Fibroblast of lung (primary cell): ENCODE results near the gene SNX14. TPM values are rescaled to one million over a fixed set of nuclear protein-coding genes. Genes with fewer than 3 reads are reported as not detected.

Source experiments
- DNase-seq, 2 donors: peaks; one replicate each; pipeline versions ENCODE4 v3.0.0 to v3.0.0-alpha.2; 2010; ENCODE audit warnings: low read depth in 2 of 2
- H2AFZ ChIP-seq: 2 replicates; pipeline ENCODE4 v1.5.1; 2012; ENCODE audit warnings: low read length, control low read depth, inconsistent platforms
- H3K27ac ChIP-seq: 2 replicates; pipeline ENCODE4 v1.5.1; 2011; ENCODE audit warnings: low read length, control low read depth; ENCODE audit not compliant: insufficient read depth
- H3K27me3 ChIP-seq: 2 replicates; pipeline ENCODE4 v1.5.1; 2011; ENCODE audit warnings: mild to moderate bottlenecking, low read length; ENCODE audit not compliant: control insufficient read depth, insufficient read depth
- H3K36me3 ChIP-seq: 2 replicates; pipeline ENCODE4 v1.5.1; 2011; ENCODE audit warnings: low read length; ENCODE audit not compliant: control insufficient read depth, insufficient read depth
- H3K4me1 ChIP-seq: 2 replicates; pipeline ENCODE4 v1.5.1; 2011; ENCODE audit warnings: low read length; ENCODE audit not compliant: control insufficient read depth, insufficient read depth; ENCODE audit errors: extremely low read depth
- H3K4me2 ChIP-seq: 2 replicates; pipeline ENCODE4 v1.5.1; 2011; ENCODE audit warnings: low read length, control low read depth; ENCODE audit not compliant: insufficient read depth; ENCODE audit errors: extremely low read depth
- H3K4me3 ChIP-seq, 4 experiments: fragments of 200-600 bp in 1 of 4; sonication (generic) in 1 of 4; replicated peaks in 1 of 4; 2 replicates each; pipeline ENCODE4 v1.5.1; 2011 to 2016; ENCODE audit warnings: low read length in 4 of 4, low read depth in 3 of 4, mild to moderate bottlenecking in 3 of 4, control low read depth in 2 of 4, inconsistent platforms in 1 of 4, mixed read lengths in 1 of 4; ENCODE audit not compliant: insufficient read depth in 1 of 4; ENCODE audit errors: control extremely low read depth in 1 of 4
- H3K79me2 ChIP-seq: 2 replicates; pipeline ENCODE4 v1.5.1; 2012; ENCODE audit warnings: mild to moderate bottlenecking, low read length, inconsistent platforms; ENCODE audit not compliant: control insufficient read depth, insufficient read depth
- H3K9ac ChIP-seq: 2 replicates; pipeline ENCODE4 v1.5.1; 2011; ENCODE audit warnings: mild to moderate bottlenecking, low read length, control low read depth; ENCODE audit not compliant: insufficient read depth
- H3K9me3 ChIP-seq: 2 replicates; pipeline ENCODE4 v1.5.1; 2012; ENCODE audit warnings: low read depth, low read length; ENCODE audit not compliant: control insufficient read depth, insufficient read depth
- H4K20me1 ChIP-seq: 2 replicates; pipeline ENCODE4 v1.5.1; 2011; ENCODE audit warnings: low read length; ENCODE audit not compliant: control insufficient read depth, insufficient read depth; ENCODE audit errors: extremely low read depth
- EZH2 ChIP-seq: IDR thresholded peaks from 2 replicates; pipeline ENCODE4 v1.5.1; 2012; ENCODE audit warnings: low read length, control low read depth, mild to moderate bottlenecking; ENCODE audit errors: missing control alignments
- polyA plus RNA-seq, 2 donors: library from polyadenylated mRNA; depleted of rRNA in 1 of 2; stranded (reverse) in 1 of 2; unstranded in 1 of 2; fragments of >200 nt; gene quantifications; 2 replicates each; pipeline ENCODE4 v1.2.1, GENCODE V29; 2011 to 2012; ENCODE audit warnings: missing spikeins in 1 of 2
- total RNA-seq: library from RNA; depleted of rRNA; stranded (reverse); fragments of >200 nt; gene quantifications from 2 replicates; pipeline ENCODE4 v1.2.1, GENCODE V29; 2014
- TF ChIP-seq, protein P1 (sequence below), 2 donors: IDR thresholded peaks in 1 of 2; conservative IDR thresholded peaks in 1 of 2; 1 replicate in 1 of 2; 2 replicates in 1 of 2; pipeline ENCODE4 v1.5.1; 2011 to 2012; ENCODE audit warnings: low read length in 2 of 2, control low read depth in 1 of 2, inconsistent platforms in 1 of 2, low read depth in 1 of 2, mild to moderate bottlenecking in 1 of 2

SNX14 gene
- total and polyA plus RNA-seq, 2 donors (not counting 1 experiment from before 2014, with no cell fraction given): 79.7 to 182 TPM

DNA sequence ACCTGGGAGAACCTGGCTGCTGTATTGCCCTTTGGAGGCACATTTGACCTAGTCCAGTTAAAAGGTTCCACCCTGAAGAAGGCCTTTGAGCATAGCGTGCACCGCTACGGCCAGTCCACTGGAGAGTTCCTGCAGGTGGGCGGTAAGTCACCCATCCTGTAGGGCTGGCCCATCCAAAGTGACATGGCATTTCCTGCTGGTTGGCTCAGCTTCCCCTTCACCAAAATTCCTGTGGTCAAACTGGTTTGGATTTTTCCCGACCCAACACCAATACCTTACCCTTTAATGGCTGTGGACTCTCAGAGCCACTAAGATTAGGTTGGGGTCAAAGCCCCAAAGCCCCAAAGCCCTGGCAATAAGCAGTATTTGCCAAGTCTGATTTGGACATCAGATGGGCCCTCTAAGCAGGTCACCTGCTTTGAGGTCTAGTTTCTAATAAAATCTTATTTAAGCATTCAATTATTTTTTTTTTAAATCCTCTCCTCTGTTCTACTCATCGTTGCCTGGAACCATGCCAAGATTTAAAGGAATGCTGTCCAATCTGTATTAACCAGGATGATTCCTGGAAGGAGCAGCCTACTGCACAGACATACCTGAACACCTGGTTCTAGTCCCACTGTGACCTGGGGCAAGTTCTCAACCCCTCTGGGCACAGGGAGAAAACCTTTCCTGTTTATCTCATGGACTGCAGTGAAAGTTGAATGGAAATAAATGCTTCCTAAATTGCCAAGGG is 103.0 kb downstream of the SNX14 start:
- no peaks in the 10 kb centered on the region for H4K20me1 ChIP-seq
- no peak overlapping the region for H3K4me3 ChIP-seq
- no peak overlapping the region for H3K27ac ChIP-seq
- H3K4me1 ChIP-seq: no peaks in the 10 kb centered on the region
- no peak overlapping the region for H2AFZ ChIP-seq
- no peaks in the 10 kb centered on the region for H3K9me3 ChIP-seq
- peak; percentile 18 to 68 for DNase-seq
- no peaks in the 10 kb centered on the region for H3K27me3 ChIP-seq
- no peak for TF ChIP-seq EZH2
- TF ChIP-seq, protein P1, sequence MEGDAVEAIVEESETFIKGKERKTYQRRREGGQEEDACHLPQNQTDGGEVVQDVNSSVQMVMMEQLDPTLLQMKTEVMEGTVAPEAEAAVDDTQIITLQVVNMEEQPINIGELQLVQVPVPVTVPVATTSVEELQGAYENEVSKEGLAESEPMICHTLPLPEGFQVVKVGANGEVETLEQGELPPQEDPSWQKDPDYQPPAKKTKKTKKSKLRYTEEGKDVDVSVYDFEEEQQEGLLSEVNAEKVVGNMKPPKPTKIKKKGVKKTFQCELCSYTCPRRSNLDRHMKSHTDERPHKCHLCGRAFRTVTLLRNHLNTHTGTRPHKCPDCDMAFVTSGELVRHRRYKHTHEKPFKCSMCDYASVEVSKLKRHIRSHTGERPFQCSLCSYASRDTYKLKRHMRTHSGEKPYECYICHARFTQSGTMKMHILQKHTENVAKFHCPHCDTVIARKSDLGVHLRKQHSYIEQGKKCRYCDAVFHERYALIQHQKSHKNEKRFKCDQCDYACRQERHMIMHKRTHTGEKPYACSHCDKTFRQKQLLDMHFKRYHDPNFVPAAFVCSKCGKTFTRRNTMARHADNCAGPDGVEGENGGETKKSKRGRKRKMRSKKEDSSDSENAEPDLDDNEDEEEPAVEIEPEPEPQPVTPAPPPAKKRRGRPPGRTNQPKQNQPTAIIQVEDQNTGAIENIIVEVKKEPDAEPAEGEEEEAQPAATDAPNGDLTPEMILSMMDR (conservative IDR thresholded peaks at IDR 0.05 in 1 of 2, IDR thresholded peaks at IDR 0.05 in 1 of 2; ENCODE audit: low read depth in 1 of 2, low read length in 2 of 2): no peak
- H3K9ac ChIP-seq: no peak overlapping the region
- no peak overlapping the region for H3K4me2 ChIP-seq
- H3K36me3 ChIP-seq: peaks cover 26% of the 10 kb centered on the region
- H3K79me2 ChIP-seq: no peaks in the 10 kb centered on the region

DNA sequence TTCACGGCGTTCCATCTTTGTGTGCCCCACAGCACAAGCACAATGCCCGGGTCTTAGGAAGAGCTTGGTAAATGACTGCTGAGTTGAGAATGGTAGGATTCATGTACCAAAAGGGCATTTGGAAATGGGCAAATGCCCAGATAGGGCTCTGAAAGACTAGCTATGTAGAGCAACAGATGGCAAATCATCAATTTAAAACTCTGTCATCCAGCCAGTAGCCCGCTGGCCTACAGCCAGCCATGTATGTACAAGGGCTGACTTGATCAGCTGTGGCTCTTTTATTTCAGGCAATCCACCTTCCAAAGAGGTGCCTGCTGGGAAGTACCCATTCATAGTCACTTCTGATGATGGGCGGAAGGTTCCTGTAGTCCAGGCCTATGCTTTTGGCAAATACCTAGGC is 108.7 kb downstream of the SNX14 start:
- H3K4me3 ChIP-seq: no peak overlapping the region
- peaks cover 5% of the 10 kb centered on the region for H3K79me2 ChIP-seq
- TF ChIP-seq EZH2: no peak
- TF ChIP-seq, protein P1 (conservative IDR thresholded peaks at IDR 0.05 in 1 of 2, IDR thresholded peaks at IDR 0.05 in 1 of 2; ENCODE audit: low read depth in 1 of 2, low read length in 2 of 2): no peak
- H3K9ac ChIP-seq: no peak overlapping the region
- no peak overlapping the region for H3K4me2 ChIP-seq
- peak in 1 of 2 donors; percentile 23 for DNase-seq
- no peaks in the 10 kb centered on the region for H4K20me1 ChIP-seq
- peaks cover 20% of the 10 kb centered on the region for H3K36me3 ChIP-seq
- no peaks in the 10 kb centered on the region for H3K9me3 ChIP-seq
- H3K27ac ChIP-seq: no peak overlapping the region
- no peak overlapping the region for H2AFZ ChIP-seq
- peaks cover 4% of the 10 kb centered on the region for H3K4me1 ChIP-seq
- no peaks in the 10 kb centered on the region for H3K27me3 ChIP-seq

DNA sequence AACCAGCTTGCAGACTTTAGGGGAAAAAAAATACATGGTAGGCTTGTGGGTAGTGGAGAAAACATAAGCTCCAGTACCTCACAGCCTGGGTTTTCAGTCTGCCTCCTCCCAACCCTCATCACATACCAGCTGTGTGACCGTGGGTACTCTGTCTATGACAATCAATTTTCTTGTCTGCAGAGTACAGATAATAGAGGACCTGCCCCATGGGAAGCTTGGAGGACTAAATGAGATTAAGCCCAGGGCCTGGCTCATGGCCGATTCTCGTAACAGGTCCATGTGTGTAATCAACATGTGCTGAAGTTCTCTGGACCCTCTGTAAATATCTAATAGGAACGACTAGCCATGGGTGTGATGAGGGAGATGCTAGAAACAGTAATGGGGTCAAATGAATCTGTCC is 109.8 kb downstream of the SNX14 start:
- no peak overlapping the region for H3K27ac ChIP-seq
- no peaks in the 10 kb centered on the region for H4K20me1 ChIP-seq
- no peaks in the 10 kb centered on the region for H3K9me3 ChIP-seq
- no peak overlapping the region for H3K4me2 ChIP-seq
- TF ChIP-seq, protein P1 (conservative IDR thresholded peaks at IDR 0.05 in 1 of 2, IDR thresholded peaks at IDR 0.05 in 1 of 2; ENCODE audit: low read depth in 1 of 2, low read length in 2 of 2): no peak
- TF ChIP-seq EZH2: no peak
- no peaks in the 10 kb centered on the region for H3K27me3 ChIP-seq
- peaks cover 4% of the 10 kb centered on the region for H3K4me1 ChIP-seq
- DNase-seq: no peak
- no peak overlapping the region for H3K4me3 ChIP-seq
- H3K36me3 ChIP-seq: peaks cover 18% of the 10 kb centered on the region
- H2AFZ ChIP-seq: no peak overlapping the region
- H3K79me2 ChIP-seq: peaks cover 8% of the 10 kb centered on the region
- no peak overlapping the region for H3K9ac ChIP-seq
